HG02943 (cell line): ENCODE data around the gene TIMP2.
"Not testable (repeated sequence)": the region's sequence is repeated elsewhere in the genome, so short reads cannot be mapped to it uniquely, and the experiment has no call there.

Experiments used
- ATAC-seq: cut with Tn5 transposase; IDR thresholded peaks from one replicate; pipeline ENCODE4 v1.9.1; 2021; ENCODE audit warnings: mild to moderate bottlenecking, low read depth, moderate library complexity; ENCODE audit not compliant: unreplicated experiment

Gene TIMP2

DNA sequence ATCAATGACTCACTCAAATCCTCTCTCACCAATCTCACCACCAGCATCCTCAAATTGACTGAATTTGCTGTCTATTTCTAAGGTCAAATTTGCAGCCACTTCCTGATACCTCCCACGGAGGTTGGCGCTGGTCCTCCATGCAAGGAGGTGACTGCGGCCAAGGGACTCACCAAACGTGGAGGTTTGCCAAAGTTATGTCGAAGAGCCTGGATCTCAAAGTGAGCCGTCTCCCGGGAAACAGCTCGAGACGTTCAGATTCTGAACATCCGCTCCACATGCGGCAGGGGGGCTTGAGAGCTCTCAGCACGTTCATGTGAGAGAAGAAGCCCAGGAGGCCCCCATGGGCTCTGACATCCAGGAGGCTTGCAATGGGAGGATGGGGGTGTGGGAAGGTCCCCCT is 31.9 kb upstream of the TIMP2 start:
- no peak for ATAC-seq

DNA sequence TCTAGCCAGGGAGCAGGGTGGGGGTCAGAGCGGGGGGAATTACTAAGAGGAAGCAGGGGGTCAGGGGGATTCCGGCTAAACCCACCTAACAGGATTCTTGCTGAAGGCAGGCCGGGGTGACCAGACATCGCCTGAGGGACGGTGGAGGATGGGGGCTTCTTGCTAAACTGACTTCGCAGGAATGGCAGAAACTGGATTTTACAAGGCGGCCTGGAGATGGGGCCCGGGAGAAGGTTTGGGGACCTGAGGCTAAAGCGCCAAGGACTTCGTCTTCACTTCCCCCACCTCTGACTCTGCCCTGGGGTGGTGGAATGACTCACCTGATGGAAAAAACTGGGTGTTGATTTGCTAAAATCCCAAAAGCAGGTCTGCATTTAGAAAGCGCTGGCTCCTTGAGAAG is 31.1 kb upstream of the TIMP2 start:
- ATAC-seq = no peak

DNA sequence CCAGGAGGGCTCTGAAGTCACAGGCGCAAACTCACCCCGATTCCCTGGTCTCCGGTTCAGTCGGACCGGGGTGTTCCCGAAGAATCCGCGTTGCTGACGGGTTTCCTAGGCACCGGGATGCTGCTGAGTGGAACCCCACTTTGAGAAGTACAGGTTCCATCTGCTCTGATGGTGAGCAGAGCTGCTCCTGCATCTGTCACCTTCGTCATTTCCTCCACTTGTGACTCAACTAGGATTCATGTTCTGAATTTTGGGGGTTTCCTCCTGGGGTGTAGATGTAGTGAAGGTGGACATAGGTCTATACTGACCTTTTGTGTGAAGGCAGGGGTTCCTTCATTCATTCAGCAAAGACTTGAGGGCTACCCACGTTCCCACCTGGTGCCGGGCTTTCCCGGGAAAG is 29.5 kb upstream of the TIMP2 start:
- ATAC-seq = no peak

DNA sequence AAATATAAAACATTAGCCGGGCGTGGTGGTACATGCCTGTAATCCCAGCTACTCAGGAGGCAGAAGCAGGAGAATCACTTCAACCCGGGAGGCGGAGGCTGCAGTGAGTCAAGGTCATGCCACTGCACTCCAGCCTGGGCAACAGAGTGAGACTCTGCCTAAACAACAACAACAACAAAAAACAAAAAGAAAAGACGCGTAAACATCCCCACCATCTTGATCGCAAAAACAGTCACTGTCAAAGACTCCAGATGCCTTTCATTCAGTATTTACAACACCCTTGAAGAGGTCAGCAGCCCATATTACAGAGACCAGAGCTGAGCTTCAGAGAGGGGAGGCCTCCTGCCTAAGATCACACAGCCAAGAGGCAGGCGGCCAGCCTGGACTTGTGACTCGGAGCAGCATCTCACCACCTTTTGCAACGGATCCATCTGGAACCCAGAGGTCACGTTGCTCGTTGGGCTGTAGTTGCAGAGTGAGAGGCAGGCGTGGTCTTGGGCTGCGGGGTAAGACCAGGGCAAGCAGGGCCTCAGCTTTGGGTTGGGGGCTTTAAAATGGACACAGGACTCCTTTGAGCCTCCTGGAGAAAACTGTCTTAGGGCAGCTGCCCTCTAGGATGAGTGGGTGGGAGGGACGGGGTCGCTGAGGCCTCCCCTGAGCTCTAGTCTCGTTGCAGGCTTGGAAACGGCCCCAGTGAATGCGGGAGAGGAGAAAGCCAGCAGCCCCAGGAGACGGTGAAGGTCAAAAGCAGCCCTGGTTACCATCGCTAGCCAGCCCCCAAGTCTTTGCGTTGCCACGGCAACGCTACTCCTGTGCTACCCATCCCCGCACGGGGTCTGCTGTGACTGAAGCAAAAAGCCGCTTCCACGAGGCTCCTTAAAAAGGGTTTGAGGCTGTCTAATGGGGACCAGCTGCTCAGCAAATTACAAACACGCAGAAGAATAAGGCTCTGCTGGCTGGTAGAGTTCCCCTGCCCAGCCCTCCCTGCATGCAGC is 28.5 kb upstream of the TIMP2 start:
- ATAC-seq = no peak

DNA sequence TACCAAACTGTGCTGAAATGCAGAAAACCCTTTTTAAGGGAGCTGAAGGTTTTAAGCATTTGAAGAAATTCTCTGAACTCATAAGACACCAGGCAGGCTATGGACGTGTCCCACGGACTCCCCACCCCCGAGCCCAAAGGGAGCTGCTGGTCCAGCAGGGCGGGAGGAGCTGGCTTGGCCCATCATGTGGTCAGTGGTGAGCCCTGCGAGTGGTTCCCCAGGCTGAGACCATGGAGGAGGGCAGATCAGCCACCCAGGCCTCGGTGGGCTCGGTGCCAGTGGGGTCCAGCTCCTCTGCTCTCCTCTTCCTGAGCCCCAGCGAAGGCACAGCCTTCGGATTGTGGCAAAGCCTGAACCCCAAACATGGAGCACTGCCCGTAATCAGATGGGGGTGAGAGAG is 27.5 kb upstream of the TIMP2 start:
- no peak for ATAC-seq

DNA sequence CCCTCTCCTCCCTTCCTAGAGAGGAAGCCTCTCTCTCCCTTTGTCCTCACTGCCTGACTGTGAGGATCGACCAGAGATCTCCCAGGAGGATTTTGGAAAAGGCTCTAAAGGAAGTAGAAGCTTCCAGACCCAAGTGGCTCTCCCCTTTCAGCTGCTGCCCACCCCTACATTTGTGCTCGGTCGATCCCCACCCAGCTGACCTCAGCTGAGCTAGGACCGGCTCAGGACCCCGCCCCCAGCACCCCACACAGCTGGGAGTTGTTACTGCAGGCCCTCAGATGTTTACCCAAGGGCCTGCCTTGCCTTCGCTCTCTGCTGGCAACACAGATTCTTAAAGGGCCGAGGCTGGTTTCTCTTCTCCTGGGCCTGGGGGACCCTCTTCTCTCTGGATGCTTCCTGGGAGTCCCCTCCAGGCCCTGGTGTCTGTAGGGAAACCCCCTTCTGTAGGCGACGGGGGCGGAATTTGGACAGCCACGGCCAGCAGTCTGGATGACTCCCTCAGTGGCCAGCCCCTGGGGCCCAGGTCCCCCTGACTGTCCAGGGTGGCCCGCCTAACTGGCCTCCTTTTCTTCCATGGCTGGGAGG is 26.9 kb upstream of the TIMP2 start:
- no peak for ATAC-seq

DNA sequence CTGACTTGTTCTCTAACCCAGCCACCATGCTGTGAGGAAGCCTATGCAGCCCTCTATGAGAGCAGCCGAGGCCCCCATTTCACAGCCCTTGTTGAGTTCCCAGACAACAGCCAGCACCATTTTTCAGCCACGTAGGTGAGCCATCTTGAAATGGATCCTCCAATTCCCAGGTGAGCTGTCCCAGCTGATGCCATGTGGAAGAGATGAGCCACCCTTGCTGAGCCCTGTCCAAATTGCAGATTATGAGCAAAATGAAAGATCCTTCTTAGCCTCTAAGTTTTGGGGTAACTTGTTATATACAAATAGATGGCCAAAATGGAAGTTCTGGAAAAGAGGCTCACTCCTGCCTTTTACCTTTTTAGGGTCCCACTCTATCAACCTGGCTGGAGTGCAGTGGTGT is 25.7 kb upstream of the TIMP2 start:
- no peak for ATAC-seq

DNA sequence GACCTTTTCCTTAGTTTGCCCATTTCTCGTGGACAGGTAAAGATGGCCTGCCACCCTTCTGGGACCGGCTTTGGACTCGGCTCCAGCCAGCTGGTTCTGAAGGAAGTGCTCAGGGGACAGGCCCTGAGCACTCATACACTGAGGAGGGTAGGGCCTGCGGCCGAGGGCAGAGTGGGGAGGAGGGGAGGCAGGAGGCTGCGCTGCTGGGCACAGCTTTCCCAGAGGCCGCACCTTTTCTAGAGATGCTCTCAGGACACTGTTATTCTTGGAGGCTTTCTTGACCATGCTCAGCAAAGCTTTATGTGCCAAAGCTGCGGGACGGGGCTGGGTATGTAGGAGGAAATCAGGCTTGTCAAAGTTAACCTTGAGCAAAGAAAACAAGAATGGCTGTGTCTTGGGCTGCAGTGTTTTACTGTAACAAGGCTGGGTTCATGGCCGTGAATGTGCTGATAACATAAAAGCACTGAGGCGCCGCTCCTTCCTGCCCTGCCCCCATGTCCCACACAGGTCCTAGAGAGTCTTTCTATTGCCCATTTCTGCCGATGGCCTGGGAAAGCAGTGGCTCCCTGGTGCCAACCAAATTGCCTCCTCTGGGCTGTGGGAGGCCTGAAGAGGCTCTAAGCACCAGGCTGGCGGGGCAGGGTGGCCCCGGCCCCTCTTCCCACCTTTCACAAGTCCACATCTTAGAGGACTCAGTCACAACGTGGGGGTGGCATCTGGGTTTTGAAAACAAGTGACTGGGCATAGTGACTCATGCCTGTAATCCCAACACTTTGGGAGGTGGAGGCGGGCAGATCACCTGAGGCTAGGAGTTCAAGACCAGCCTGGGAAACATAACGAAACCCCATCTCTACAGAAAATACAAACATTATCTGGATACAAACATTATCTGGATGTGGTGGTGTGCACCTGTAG is 22.3 kb upstream of the TIMP2 start:
- no peak for ATAC-seq

DNA sequence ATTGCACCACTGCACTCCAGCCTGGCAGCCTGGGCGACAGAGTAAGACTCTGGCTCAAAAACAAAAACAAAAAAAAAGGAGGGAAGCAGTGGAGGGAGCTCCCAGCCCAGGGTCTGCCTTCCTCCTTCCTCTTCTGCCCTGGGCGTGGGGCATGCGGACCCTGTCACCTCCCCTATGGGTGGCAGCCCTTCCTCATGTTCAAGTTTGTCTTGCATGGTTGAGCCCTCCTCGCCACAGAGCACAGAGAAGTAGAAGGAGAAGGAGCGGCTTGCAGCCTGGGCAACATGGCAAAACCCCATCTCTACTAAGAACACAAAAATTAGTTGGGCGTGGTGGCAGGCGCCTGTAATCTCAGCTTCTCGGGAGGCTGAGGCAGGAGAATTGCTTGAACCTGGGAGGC is 21.4 kb upstream of the TIMP2 start:
- ATAC-seq = no peak

DNA sequence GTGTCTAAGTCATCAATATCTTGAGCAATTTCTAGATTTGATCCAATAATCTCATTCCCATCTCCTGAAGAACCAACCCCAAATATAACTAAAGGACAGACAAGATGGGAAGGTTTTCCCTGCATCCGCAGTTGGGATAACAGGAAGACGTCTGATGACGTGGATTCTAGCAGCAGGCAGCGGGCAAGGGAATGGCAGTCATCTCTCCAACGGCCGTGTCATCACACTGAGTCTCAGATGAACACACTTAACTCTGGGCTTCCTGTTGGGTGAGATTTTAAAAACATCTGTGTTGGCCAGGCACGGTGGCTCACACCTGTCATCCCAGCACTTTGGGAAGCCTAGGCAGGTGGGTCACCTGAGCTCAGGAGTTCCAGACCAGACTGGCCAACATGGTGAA is 20.9 kb upstream of the TIMP2 start:
- no peak for ATAC-seq

DNA sequence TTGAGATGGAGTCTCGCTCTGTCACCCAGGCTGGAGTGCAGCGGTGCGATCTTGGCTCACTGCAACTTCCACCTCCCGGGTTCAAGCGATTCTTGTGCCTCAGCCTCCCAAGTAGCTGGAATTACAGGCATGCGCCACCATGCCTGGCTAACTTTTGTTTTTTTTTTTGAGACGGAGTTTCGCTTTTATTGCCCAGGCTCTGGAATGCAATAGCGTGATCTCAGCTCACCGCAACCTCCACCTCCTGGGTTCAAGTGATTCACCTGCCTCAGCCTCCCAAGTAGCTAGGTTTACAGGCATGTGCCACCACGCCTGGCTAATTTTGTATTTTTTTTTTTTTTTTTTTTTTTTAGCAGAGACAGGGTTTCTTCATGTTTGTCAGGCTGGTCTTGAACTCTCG is 20.3 kb upstream of the TIMP2 start:
- not testable (repeated sequence) for ATAC-seq

DNA sequence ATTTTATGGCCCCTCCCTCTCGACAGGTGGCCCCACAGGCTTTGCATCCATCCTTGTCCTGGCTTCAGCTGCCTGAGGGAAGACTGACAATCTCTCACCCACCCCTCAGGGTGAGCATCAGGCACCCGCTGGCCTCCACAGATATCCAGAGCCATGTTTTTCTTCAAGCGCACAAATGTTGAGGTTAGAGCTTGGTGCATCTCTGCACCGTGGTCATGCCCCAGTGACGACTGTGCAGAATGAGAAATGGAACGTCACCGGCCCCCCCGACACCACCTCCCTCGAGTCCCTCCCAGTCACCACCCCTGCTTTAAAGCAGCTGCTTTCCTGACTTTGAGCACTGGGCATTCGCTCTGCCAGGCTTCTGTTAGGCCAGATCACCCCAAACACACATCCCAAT is 19.8 kb upstream of the TIMP2 start:
- ATAC-seq = no peak

DNA sequence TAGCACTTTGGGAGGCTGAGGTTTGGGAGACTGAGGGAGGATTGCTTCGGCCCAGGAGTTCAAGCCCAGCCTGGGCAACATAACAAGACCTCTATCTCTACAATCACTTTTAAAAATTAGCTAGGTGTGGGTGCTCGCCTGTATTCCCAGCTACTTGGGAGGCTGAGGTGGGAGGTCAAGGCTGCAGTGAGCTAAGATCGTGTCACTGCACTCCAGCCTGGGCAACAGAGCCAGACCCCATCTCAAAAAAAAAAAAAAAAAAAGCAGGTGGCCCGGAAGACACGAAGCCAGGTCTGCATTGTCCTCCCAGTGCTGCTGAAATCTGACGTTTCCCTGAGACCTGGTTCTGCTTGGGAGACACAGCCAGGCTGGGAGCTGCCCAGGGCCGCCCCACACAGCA is 18.8 kb upstream of the TIMP2 start:
- ATAC-seq = no peak

DNA sequence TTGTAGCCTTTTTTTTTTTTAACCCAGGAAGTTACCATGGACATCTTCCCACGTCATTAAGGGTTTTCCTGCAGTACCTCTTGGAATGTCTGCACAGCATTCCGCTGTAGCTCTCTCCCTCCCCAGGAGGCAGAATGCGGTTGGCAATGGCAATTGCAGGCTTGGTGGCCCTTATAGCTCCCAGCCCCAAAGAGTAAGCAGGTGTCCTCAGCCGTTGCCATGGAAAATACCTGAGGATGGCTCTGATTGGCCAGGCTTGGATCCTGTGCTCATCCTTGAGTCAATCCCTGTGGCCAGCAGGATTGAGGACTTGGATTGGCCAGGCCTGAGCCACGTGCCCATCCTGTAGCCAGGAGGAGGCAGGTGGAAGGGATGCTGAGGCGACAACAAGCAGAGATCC is 15.5 kb upstream of the TIMP2 start:
- ATAC-seq = no peak

DNA sequence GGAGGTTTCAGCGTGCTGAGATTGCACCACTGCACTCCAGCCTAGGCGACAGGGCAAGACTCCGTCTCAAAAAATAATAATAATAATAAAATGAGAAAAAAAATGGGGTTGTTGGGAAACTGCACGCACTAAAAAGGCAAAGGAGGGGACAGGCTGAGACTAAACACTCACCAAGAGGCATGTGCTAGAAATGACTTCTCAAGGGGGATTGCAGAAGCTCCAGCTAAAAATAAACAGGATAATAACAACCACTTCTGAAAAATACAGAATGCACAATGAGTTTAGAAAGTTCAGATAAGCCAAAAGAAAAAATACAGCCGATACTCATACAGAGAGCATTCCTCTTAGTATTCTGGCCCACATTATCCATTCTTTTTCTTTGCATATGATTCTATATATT is 15.1 kb upstream of the TIMP2 start:
- no peak for ATAC-seq

DNA sequence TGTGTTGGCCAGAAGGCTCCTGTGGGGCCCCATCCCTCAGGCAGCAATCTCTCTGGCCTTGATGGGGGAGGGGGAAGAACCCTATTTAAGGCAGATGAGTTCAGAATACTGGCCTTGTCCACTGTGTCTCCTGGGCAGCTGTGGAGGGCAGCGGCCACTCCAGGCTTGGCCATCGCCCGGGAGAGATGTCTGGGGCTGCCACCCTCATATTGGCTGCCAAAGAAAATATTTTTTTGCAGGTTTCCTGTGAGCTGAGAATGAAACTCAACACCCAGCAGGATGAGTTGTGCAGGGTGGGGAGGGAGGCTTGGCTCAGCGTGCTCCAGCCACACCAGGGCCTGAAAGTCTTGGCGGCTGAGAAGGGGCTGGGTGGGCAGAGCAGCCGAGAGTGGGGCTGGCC is 14.4 kb upstream of the TIMP2 start:
- no peak for ATAC-seq

DNA sequence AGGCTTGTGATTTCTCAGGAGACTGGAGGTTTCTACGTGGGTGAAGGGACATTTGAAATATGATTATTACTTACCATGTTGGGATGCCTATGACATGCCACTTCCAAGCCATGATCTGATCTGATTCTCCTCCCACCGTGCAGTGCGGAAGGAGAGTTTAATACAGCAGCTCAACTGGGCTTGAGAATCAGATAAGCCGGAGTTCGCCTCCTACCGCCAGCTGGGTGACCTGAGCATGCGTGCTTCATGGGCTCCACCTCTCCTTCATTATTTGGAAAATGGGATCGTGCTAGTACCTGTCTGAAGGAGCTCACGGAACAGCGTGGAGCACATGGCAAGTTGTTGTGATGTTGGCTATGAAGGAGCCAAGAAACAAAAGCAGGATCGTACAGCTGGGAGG is 12.4 kb upstream of the TIMP2 start:
- ATAC-seq = no peak

DNA sequence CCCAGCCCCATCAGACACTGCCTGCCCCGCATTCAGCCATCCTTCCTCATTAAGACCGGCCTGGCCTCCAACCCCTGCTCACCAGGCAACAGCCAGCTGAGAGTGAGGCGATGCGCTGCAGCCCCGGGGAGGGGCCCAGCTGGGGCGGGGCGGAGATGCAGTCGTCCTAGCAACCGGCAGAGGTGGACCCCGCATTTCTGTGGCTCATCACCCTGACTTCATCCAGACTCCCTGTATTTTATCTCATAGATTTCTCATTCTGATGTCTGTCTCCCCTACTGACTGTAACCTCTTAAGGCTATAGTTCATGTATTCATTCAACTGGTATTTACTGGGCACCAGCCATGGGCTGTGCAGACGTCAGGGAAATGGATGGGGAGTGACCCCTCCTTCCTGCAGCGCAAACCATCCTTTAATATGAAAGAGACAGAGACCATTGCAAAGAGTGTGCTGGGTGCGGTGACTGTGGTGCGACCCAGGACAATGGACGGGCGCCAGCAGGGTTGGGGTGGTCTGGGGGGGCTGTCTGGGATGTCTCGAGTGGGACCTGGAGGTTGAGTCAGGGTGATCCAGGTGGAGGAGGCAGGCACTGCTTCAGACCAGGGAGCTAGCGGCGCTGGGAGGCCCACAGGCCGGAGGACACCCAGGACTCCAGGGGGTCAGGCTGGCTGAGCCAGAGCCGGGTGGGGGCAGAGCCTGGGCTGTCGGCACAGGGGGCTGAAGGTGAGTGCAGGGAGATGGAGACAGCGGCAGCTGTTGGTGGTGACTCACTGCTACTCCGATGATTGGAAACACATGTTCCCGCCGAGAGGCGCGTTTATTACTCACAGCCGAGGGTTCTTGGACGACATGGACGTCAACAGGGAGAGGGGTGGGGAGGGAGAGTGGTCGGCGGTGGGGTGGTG is 10.5 kb upstream of the TIMP2 start:
- ATAC-seq = no peak

DNA sequence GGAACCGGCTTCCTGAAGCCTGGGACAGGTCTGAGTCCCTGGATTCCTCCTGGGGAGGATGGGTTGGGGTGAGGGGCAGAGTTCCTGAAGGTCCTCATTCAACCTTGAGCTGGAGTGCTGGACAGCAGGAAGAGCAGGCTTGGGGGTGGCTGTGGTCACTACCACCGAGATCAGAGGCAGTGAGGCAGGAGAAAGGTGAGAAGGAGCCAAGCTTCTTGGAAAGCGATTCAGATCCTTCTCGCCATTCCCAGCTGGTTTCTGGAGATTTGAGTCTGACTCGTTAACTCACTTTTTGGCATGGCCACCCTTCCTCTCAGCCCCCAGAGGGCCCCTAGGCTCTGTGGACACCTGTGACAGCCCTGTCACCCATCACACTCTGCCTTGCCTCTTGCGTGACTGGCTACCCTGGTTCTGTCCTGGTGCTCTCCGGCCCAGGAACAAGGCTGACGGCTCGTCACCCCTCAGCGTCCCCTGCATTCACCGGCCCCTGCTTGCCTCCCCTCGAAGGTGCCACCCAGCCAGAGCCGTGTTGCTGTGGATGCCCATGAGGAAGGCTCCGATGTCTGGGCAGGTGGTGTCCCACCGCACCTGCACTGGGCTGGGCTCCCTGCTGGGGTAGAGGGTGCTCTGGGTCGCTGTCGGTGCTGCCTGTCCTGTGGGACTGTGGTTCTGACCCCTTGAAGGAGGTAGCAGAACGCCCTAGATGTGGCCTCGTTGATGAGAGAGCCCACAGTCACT is 9.7 kb upstream of the TIMP2 start:
- ATAC-seq = no peak
